Measurements from ENCODE around the gene MAPK7. TPM values are rescaled to one million over a fixed set of nuclear protein-coding genes. Genes with fewer than 3 reads are reported as not detected.

Gene MAPK7
- total and polyA plus RNA-seq, 2 donors (not counting 3 experiments of a cell fraction or from before 2014, with no cell fraction given) = 16.8 to 30.7 TPM

DNA sequence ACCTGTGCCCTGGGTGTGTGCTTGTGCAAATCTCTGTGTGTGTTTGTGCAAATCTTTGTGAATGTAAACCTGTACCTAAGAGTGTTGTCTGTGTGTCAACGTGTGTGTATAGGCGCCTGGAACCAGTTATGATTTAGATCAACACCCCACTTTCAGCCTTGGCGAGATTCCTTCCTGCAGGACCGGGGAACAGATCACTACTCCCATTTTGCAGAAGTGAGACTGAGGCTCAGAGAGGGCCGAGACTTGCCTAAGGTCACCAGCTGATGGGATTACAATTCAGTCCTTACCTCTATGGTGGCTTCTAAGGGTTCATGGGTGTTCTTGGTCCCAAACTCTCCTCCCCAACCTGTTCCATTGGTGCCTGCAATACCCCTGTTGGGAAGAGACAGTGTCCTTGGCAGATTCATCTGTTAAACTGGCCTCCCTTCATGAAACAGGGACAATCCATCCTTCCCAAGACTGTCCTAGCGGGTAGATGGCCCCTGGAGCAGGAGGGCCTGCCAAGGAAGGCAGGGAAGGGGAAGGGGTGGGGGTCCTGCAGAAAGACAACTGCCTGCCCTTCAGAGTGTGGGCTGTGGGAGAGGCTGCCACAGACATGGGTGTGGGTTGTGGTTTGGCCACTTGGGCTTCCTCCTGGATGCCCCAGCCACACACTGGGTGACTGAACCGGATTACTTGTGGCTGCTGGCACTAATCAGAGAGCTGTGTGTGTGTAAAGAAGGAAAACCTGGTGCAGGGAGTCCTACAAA is 6.9 kb upstream of the MAPK7 start:
- Histone ChIP-seq H3K9ac (replicated peaks; ENCODE audit: extremely low read depth, insufficient read depth, low read length) (no peak overlapping the region), H4K20me1 (replicated peaks; ENCODE audit: control insufficient read depth, extremely low read depth, insufficient read depth, low read length) (no peaks in the 10 kb centered on the region), H3K79me2 (ENCODE audit: control insufficient read depth, insufficient read depth, low read length) (no peaks in the 10 kb centered on the region), H3K9me3 (replicated peaks; ENCODE audit: control insufficient read depth, insufficient read depth, low read length) (no peaks in the 10 kb centered on the region), H2AFZ (ENCODE audit: low read depth, low read length) (no peak overlapping the region), H3K4me1 (ENCODE audit: control insufficient read depth, extremely low read depth, insufficient read depth, low read length) (no peaks in the 10 kb centered on the region), H3K4me3 (replicated peaks in 1 of 3; ENCODE audit: insufficient read depth in 1 of 3, low read depth in 1 of 3, low read length in 3 of 3) (no peak overlapping the region), H3K27ac (ENCODE audit: insufficient read depth, low read depth, low read length) (no peak overlapping the region), H3K27me3 (ENCODE audit: control insufficient read depth in 2 of 2, insufficient read depth in 2 of 2, low read length in 2 of 2) (no peaks in the 10 kb centered on the region), H3K9me1 (replicated peaks; ENCODE audit: control insufficient read depth, extremely low read depth, insufficient read depth, low read length) (no peaks in the 10 kb centered on the region), H3K4me2 (ENCODE audit: insufficient read depth, low read length) (no peak overlapping the region), H3K36me3 (ENCODE audit: control insufficient read depth in 2 of 2, extremely low read depth in 1 of 2, insufficient read depth in 2 of 2, low read length in 2 of 2) (no peaks in the 10 kb centered on the region)
- POLR2A ChIA-PET = no interaction called here
- dilution Hi-C loops (cut with MboI; ENCODE audit: extremely low pct_ligation_motif_present, low sequenced_read_pairs) = no loop called here
- FAIRE-seq (no peak), DNase-seq (ENCODE audit: low read depth, low spot score) (no peak)
- intact Hi-C loops (cut with micrococcal nuclease) = no loop called here
- BruUV-seq (replicated peaks) = no TSS peak
- TF ChIP-seq FOS (IDR thresholded peaks at IDR 0.05; ENCODE audit: borderline replicate concordance, insufficient read depth, low read length) (no peak), POLR2A (IDR thresholded peaks at IDR 0.05; ENCODE audit: low read depth, low read length) (no peak), EZH2 (IDR thresholded peaks at IDR 0.05; ENCODE audit: borderline replicate concordance, low read depth, low read length, severe bottlenecking) (no peak), JUN (IDR thresholded peaks at IDR 0.05; ENCODE audit: borderline replicate concordance, insufficient read depth, insufficient read length, low read depth) (no peak), MYC (IDR thresholded peaks at IDR 0.05; ENCODE audit: low read depth, low read length) (no peak), POLR2AphosphoS5 (IDR thresholded peaks at IDR 0.05; ENCODE audit: insufficient read depth, low read depth, low read length) (no peak), GATA2 (IDR thresholded peaks at IDR 0.05; ENCODE audit: insufficient read depth, insufficient read length, low read depth, low read length) (no peak)
- TF ChIP-seq, protein P1, sequence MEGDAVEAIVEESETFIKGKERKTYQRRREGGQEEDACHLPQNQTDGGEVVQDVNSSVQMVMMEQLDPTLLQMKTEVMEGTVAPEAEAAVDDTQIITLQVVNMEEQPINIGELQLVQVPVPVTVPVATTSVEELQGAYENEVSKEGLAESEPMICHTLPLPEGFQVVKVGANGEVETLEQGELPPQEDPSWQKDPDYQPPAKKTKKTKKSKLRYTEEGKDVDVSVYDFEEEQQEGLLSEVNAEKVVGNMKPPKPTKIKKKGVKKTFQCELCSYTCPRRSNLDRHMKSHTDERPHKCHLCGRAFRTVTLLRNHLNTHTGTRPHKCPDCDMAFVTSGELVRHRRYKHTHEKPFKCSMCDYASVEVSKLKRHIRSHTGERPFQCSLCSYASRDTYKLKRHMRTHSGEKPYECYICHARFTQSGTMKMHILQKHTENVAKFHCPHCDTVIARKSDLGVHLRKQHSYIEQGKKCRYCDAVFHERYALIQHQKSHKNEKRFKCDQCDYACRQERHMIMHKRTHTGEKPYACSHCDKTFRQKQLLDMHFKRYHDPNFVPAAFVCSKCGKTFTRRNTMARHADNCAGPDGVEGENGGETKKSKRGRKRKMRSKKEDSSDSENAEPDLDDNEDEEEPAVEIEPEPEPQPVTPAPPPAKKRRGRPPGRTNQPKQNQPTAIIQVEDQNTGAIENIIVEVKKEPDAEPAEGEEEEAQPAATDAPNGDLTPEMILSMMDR (IDR thresholded peaks at IDR 0.05; ENCODE audit: extremely low read depth in 1 of 2, insufficient read depth in 1 of 2, low read depth in 1 of 2, low read length in 2 of 2) = no peak
- TF ChIP-seq, protein P2, sequence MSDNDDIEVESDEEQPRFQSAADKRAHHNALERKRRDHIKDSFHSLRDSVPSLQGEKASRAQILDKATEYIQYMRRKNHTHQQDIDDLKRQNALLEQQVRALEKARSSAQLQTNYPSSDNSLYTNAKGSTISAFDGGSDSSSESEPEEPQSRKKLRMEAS (IDR thresholded peaks at IDR 0.05; ENCODE audit: insufficient read depth, insufficient read length) = no peak
- CTCF ChIA-PET = interaction anchor here (4.2 kb wide), 1 partner anchor 8 kb away, joined by 23 read pairs; the partner anchor contains the start of gene B9D1

Measured in endothelial cell of umbilical vein (primary cell).